CD1c-positive myeloid dendritic cell (primary cell): ENCODE measurements around the gene AXDND1.
"Not testable (repeated sequence)": the region's sequence is repeated elsewhere in the genome, so short reads cannot be mapped to it uniquely, and the experiment has no call there.

ENCODE experiments used
- DNase-seq: peaks from one replicate; pipeline ENCODE4 v3.0.0-alpha.2; 2016; ENCODE audit errors: extremely low spot score

The AXDND1 gene

GRCh38 chr1:179474713-179475112, 108.9 kb downstream of the AXDND1 start:
- DNase-seq, result no peak

GRCh38 chr1:179476484-179476883, 110.7 kb downstream of the AXDND1 start:
- no peak for DNase-seq

DNA sequence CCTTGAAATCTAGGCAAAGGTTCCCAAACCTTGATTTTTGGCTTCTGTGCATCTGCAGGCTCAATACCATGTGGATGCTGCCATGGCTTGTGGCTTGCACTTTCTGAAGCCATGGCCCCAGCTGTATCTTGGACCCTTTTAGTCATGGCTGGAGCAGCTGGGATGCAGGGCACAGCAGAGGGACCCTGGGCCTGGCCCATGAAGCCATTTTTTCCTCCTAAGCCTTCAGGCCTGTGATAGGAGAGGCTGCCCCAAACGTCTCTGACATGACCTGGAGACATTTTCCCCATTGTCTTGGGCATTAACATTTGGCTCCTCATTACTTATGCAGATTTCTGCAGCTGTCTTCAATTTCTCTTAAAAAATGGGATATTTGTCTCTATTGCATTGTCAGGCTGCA, 112.6 kb downstream of the AXDND1 start:
- DNase-seq, result no peak

DNA sequence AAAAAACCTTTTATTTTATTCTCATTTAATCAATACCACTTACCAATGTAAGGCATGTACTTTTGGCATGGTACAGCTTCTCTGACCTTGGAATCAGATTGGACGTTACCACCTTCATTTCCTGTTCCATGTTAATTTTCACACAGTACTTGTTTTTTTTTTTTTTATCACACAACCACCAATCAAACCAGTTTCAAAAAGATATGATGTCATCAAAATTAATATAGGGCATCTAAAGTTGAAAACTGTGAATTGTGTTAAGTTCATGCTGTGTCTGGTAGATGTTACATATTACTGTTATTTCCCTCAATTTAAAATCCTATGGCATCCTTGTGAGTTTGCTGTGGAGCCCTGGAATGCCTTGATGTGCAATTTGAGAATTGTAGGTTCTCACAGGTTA, 124.8 kb downstream of the AXDND1 start:
- no peak for DNase-seq

DNA sequence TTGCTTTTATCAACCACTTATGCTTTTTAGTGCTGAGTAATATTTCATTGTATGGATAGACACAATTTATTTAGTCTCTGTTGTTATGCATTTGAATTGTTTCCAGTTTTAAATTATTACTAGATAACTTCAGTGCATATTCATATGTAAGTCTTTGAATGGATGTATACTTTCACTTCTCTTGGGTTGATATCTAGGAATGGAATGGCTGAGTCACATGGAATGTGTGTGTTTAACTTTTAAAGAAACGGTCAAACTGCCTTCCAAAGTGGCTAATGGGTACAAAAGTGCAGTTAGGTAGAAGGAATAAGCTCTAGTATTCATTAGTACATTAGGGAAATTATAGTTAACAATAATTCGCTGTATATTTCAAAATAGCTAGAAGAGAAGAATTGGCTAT, 127.6 kb downstream of the AXDND1 start:
- DNase-seq, result no peak

DNA sequence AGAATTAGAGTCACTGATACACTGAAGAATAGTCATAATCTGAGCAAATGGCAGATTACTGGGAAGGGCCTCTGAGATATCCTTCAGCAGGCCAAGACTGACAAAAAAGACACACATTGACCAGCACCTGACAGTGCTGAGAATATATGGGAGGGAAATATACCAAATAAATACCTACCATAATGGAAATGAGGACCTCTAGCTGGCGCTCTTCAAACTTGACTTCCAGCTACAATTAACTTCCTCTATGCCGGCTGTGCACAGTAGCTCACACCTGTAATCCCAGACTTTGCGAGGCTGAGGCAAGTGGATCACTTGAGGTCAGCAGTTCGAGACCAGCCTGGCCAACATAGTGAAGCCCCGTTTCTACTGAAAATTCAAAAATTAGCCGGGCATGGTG, 140.4 kb downstream of the AXDND1 start:
- DNase-seq, result no peak

DNA sequence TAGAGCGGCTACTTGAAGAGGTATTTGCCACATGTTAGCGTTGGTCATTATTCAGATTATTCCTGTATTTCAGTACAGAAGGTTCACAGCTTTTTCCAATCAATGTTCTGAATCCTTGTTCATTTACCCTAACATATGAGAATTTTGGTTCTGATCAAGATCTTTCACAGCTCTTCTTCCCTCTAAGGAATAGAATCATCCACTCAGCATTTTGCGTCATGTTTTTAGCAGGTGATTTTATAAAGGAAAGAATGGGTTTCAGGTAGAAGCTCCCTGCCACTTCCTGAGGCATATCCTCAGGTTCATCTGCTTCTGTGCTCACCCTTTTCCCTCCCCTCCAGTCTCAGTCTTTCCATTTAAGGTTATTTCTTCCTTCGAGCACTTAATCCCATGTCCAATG, 143.6 kb downstream of the AXDND1 start:
- no peak for DNase-seq

DNA sequence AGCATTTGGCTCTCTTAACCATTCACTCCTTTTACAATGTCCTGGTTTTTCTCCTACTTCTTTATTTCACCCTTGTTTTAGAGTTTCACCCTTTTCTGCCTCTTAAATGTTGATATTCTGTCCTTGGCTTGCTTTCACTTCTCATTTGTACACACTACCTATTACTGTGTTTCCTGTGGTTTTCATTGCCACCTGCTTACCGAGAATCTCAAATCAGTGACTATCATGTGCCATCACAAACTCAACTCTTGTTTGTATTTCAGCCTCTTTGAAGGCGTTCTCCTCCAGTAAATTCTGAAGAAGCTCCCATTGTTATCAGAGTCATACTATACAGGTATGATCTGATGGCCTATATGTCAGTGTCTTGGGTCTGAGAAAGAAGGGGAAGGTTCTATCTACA, 144.3 kb downstream of the AXDND1 start:
- DNase-seq, result no peak

DNA sequence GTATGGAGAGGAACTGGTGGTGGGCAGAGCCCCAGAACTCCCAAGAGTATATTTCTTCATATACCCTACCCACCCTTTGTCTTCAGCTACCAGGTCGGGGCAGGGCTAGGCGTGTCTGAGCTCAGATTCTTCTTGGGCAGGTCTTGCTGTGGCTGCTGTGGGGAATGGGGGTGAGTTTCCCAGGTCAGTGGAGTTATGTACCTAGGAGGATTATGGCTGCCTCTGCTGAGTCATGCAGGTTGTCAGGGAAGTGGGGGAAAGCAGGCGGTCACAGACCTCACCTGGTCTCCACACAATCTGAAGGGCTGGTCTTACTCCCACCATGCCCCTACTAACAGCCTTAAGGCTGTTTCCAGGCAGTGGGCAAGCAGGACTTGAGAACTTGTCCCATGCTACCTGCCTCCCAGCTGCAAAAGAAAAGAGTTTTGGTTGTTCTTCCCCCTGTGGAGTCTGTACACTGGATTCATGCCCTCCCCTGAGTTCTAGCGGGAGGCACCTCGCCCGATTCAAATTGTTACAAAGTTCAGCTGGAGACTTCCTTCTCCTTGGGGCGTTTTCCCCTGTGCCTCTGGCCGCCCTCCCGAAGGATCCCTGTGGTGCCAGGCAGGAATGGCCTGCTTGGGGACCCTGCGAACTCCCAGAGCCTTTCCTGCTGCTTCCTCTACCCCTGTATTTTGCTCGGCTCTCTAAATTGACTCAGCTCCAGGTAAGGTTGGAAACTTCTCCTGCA, 151.4 kb downstream of the AXDND1 start:
- no peak for DNase-seq

- DNase-seq, result not testable (repeated sequence)
Measured at GRCh38 chr1:179518544-179518943, 152.8 kb downstream of the AXDND1 start.

GRCh38 chr1:179529482-179530195, 163.9 kb downstream of the AXDND1 start:
- DNase-seq, result no peak

- DNase-seq, result no peak
Measured at GRCh38 chr1:179530352-179530751, 164.6 kb downstream of the AXDND1 start.

GRCh38 chr1:179541774-179542173, 176.0 kb downstream of the AXDND1 start:
- no peak for DNase-seq

DNA sequence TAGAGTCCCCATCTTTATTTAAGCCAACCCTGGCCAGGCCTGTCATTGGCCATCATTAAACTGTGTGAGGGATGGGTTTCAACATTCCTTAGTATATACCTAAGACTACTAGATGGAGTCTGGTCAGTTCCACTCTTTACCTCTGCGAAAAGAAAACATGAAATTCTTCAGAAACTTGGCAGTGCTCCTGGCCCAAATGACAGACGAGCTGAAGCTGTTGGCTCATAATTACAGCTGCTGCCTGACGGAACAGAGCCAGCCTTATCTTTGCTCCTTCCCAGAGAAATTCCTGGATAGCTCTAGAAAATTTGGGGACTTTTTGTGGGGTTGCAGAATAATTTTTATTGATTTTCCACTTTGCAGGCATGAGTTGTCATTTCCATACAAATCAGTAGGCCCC, 179.6 kb downstream of the AXDND1 start:
- no peak for DNase-seq

DNA sequence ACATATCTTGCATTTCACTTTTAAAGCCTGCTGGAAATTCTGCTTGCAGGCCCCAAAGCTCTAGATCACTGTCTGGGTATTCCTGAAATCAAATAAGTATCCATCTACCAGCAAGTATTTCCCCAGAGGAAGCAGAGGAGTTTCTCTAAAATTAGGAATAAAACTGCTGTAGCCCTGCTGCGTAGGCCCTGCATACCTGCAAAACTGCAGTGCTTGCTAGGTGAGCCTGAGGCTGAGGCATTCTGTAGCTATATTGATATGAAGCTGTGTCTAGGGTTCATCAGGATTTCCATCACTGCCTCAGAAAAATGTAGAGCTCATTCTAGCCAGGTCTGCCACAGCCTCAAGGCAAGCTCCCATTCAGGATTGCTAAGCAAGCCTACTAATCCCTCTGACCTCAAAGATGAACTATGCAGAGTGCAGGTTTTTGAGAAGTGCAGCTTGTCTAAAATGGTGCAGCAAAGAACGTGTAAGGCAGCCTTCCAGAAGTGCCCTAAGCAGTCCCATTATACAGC, 181.3 kb downstream of the AXDND1 start:
- DNase-seq, result no peak

- DNase-seq, result no peak
Measured at GRCh38 chr1:179548666-179549367, 183.0 kb downstream of the AXDND1 start.

DNA sequence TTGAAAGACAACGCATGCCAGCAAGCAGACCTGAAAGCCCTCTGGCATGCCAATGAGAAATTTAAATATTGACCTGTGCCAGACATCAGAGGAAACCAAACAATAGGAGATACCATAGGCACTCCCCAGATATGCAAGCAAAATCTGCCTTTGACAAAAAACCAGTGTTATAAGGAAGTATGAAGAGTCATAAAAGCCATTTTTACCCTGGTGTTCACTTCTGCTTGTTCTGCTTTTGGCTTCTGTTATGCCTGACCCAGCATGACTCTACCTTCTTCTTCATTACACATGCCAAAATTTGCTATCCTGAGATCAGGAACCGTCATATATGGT, 183.6 kb downstream of the AXDND1 start:
- no peak for DNase-seq

DNA sequence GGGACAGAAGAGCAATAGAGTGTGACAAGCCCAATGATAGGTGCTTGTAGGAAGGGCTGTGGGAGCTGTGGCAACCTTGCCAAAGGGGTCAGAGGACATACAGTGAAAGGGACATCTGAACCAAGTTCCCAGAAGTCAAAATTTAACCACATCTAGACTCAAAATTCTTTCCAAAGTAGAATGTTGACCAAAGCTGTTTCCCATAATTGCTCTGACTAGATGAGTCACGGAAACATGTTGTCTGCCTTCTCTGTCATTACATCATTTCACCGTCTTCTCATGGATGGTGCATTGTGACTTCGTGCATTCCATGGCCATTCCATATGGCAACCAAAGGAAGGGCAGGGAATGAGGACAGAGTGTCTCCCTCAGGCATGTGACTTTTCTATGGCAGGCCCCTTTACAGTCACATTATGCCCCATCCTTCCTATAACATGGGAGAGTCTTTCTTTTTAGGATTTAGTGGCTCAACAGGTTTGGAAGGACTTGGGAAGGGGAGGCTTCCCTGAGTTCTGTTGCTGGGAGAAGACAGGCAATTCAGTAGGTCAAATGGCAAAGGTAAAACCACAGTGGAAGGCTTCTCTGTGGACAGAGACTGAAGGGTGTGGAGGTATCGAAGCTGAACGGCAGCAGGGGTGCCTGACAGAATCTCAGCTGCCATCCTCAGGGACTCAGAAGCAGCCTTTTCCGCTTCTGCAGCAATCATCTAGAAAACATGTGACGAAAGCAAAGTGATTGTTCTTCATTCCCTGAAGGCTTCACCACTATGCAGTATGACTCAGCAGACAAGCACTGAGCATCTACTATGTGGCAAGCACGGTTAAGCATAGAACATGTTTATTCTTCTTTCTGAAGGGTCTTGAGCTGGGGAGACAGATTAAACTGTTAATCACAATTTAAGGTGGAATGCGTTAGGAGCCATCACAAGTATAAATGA, 185.2 kb downstream of the AXDND1 start:
- no peak for DNase-seq

- no peak for DNase-seq
Measured at GRCh38 chr1:179554427-179554826, 188.7 kb downstream of the AXDND1 start.

DNA sequence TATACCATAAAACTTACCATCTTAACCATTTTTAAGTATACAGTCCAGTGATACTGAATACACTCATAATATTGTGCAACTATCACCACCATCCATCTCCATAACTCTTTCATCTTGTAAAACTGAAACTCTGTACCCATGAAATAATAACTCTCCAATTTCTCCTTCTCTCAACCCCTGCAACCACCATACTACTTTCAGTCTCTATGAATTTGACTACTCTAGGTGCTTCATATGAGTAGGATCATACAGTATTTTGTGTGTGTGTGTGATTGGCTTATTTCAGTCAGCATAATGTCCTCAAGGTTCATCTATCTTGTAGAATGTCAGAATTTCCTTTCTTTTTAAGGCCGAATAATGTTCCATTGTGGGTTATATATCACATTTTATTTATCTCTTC, 192.3 kb downstream of the AXDND1 start:
- no peak for DNase-seq

GRCh38 chr1:179575497-179576314, 209.9 kb downstream of the AXDND1 start, which contains the start of gene NPHS2:
TSS of gene NPHS2 (minus strand) at chr1:179575948. CDS start at chr1:179575864, 84 bp downstream.
- no peak for DNase-seq
